HG03196 (cell line): ENCODE data around the gene AREL1.

Source experiments
- ATAC-seq: cut with Tn5 transposase; IDR thresholded peaks from one replicate; pipeline ENCODE4 v1.9.1; 2021; ENCODE audit not compliant: unreplicated experiment

AREL1 gene

GRCh38 chr14:74702293-74702692 lies 10.6 kb downstream of the AREL1 start:
- ATAC-seq: no peak

GRCh38 chr14:74698465-74698864 lies 14.4 kb downstream of the AREL1 start:
- ATAC-seq: no peak

DNA sequence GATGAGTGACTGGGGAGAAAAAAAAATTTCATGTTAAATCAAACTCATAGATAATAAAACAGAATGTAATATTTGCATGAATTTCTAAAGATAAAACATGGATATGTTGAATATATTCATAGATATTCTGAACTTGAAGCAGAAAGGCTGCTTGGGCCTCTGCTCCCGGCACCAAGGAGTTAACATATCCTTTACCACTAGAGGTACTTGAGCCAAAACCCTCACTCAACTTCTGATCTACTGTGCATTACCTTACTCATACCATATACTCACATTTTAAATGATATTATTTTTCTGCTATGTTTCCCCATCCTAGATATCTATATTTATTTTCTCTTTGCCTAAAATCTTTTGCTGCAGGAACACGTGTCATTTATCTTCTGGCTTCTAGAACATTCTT lies 14.9 kb downstream of the AREL1 start:
- no peak for ATAC-seq

GRCh38 chr14:74697543-74697942 lies 15.3 kb downstream of the AREL1 start:
- no peak for ATAC-seq

DNA sequence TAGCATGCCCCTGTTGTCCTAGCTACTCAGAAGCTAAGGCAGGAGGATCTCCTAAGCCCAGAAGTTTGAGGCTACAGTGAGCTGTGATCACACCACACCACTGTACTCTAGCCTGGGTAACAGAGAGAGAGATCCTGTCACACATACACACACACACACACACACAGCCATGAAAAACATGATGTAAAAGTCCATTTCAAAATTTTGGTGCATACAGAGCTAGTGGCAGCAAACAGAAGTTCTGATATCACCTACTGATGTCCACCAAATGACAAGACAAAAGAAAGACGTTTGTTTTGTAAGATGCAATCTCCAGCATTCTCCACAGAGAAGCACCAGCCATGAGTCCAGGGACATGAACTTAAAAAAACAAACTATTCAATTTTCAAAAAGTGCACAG lies 15.9 kb downstream of the AREL1 start:
- ATAC-seq: no peak

GRCh38 chr14:74695406-74695805 lies 17.5 kb downstream of the AREL1 start:
- ATAC-seq: no peak

- no peak for ATAC-seq
These were observed 19.7 kb downstream of the AREL1 start for GRCh38 chr14:74693191-74693590.

GRCh38 chr14:74691456-74691855 lies 21.4 kb downstream of the AREL1 start:
- no peak for ATAC-seq

DNA sequence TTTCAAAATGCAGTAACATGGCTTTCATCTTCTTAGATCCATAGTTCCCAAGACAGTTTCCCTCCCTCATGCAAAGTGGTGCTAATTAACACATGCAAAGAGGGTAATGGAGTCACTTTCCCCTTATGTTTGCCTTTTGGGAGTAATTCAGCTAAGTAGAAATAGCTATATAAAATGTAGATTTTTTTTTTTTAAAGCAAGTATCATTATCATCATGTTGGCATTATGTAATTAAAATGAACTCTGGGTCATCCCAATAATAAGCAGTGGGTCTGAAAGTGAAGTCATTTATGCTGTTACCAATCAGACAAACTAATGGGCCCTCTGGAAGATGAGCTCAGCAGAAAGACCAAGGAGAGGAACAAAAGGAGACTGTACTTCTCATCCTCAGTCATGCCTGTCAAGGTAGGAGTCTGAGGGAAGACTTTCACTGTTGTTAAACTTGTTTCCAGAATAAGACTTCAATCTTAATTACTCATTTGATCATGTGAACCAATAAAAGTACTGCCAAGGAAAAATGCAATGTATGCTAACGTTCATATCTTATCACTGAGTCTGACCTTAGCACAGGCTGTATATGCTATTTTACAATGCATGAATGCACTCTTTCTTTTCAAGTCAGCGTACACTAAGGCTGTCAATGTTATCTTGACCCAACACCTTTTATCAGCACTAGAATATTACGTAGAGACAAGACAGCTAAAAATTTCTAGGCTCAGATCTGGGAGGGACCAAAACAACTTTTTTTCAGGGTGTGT lies 26.8 kb downstream of the AREL1 start:
- ATAC-seq: no peak

GRCh38 chr14:74685056-74685455 lies 27.8 kb downstream of the AREL1 start:
- ATAC-seq: no peak

DNA sequence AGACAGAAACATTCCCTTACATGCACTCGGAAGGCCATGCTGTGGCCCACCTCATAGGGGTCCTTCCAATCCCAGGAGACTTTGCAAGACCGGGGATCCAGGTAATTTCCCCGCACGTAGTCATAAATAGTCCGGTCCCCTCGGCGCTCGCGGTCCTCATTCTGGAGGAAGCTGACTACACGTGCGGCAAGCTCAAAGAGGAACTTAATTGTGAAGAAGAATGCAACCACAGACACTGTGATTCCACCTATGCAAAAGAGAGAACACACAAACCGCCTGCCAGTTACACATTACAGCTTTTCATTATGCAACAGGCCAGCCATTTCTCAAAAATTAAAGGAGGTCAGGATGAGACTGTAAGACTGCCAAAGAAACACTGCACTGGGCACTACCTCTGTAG lies 28.4 kb downstream of the AREL1 start:
- peak; percentile 58 for ATAC-seq

- no peak for ATAC-seq
These were observed 29.5 kb downstream of the AREL1 start for GRCh38 chr14:74683406-74683805.

GRCh38 chr14:74682169-74682952 lies 30.5 kb downstream of the AREL1 start:
- ATAC-seq: no peak

DNA sequence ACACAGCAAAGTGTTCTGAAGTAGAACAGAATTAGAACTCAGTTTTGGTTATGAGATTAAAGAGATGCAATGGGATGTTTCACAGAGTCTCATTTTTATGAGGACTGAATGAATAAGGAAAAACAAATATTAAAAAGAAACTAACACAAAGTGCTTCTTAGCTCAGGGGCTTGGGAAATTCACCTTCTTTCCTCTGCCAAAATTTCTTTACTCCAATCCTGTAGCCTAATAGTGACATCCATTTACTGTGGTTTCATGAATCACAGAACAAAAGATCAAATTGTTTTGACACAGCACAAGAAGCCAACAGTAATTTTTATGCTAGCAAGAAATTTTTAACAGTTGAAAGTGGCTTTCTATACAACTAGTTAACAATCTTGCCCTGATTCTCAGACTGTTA lies 37.7 kb downstream of the AREL1 start:
- no peak for ATAC-seq

GRCh38 chr14:74673768-74674167 lies 39.1 kb downstream of the AREL1 start:
- ATAC-seq: no peak

GRCh38 chr14:74671789-74672188 lies 41.1 kb downstream of the AREL1 start:
- ATAC-seq: no peak

DNA sequence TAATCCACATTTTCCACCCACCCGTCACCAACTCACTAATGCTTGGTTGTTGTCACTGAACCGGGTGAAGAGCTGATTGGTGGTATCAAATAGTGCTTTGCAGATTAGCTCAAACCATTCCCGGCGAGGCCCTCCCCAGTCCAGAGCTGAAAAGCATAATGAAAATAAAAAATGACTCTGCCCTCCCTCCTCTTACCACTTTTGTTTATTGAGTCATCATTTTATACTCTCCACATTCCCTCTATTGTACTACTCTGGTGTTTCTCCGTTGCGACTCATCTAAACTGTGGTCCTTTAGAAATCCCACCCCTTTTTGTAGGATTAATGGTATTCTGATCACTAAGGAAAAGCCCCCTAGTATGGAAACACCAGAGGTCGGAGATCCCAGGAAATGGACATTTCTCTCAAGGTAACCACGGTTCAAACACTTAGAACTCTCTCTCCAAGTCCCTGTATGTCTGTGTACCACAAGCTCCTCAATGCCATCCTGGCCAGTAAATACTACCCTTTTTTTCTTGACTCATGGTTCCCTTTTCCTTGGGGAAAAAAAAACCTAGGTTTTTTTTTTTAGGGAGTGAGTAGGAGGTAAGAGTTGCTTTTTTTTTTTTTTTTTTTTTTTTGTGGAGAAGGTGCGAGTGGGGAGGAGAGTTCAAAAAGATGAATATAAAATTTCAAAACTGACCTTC lies 42.0 kb downstream of the AREL1 start:
- no peak for ATAC-seq

- no peak for ATAC-seq
These were observed 43.0 kb downstream of the AREL1 start for GRCh38 chr14:74669846-74670245.

- ATAC-seq: no peak
These were observed 43.6 kb downstream of the AREL1 start for GRCh38 chr14:74669256-74669655.

DNA sequence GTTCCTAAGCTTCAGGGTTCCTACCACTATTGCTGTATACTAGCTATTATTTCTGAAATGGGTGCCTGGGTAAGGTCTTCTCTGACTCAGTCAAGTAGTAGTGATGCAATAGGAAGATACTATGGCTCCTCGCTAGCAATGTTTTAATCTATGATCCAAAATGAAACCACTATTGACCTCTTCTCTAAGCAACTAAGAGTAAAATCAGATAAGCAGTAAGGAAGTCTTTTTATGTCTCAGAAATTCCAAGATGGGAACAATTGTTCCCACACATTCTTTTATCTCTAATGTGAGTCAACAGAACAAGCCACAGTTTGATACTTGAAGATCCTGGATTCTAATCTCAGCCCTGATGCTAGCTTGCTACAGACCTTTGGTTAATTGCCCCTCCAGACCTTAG lies 45.1 kb downstream of the AREL1 start:
- no peak for ATAC-seq

GRCh38 chr14:74664717-74665116 lies 48.2 kb downstream of the AREL1 start:
- ATAC-seq: no peak

DNA sequence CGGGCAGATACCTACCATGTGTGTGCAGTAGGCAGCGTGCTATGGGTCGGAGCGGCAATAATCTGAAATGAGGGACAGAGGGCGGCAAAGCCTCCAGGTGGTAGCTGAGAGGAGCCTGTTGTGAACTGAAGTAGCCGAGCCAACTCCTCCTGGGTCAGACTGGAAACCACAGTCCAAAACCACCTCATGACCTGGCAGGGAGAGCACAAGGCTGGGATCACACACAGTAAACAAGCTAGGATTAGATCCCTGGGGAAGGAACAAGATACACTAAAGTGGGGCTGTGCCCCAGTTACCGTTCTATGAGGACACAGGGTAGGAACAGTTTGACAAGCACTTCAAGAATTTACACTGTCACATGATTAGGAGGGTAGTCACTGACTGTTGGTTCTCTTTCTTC lies 49.0 kb downstream of the AREL1 start:
- no peak for ATAC-seq
